SH-SY5Y (cell line): ENCODE measurements around the gene C16orf87.

Experiments
- GATA2 ChIP-seq: IDR thresholded peaks from 2 replicates; pipeline ENCODE4 v1.6.1; 2011; ENCODE audit warnings: mild to moderate bottlenecking, low read depth, low read length
- GATA3 ChIP-seq: IDR thresholded peaks from 2 replicates; pipeline ENCODE4 v1.6.1; 2011; ENCODE audit warnings: low read depth, mild to moderate bottlenecking, low read length, moderate library complexity

DNA sequence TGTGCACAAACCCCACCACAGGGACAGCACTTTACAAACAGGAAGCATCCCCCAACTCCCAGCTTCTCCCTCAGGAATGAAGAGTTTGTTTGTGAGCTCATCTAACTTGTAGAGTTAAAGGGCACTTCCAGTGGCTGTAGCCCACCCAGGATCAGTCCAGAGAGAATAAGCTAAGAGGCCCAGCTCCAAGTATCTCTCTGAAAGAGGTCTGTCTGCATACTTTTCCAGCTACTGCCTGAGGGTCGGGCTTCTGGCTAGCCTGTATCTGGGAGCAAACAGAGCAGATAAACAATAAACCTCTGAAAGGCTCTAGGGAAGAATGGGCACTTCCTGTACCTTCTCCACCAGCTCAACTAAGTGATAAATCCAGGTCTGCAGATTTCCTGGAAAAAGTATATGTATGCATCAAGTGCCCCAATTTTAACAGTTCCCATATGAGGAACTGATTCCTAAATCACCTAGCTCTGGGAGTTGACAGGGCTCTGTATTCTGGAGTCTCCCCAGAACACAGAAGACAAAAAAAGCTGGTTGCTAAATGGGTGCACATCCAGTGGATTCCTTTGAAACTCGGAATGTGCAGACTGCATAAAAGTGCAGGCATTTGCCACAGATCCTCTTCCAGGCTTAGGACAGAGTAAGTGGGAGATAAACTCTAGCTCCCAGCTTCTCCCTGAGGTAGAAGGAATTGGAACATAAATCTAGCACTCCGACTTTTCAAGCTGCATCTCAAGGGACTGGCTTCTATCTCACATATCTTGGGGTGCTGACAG is 45.7 kb downstream of the C16orf87 start:
- TF ChIP-seq GATA3 (no peak), GATA2 (no peak)
